ENCODE data around the gene JMJD1C.

DNA sequence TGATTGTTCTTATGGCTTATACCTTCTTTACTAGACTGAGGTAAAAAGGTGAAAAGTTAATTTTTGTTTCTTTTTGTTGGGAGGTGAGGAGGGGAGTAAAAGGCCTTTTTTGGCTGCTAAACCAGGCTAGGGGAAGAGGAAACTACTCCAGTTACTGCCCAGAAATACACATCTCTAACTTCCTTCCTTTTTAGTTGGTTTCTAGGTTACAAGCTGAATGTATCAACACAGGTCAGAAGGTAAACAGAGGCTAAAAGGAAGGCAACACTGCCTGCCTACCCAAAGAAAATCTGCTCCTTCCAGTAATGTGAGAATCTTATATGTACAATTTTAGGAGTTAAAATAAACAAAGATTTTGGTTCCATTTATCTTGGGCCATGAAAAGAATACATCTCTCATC, 192.2 kb downstream of the JMJD1C start:
- no peak for TF ChIP-seq POLR2A (IDR thresholded peaks at IDR 0.05; ENCODE audit: borderline replicate concordance, extremely low read depth, insufficient read depth, insufficient read length)
- no peak for TF ChIP-seq CEBPB (IDR thresholded peaks at IDR 0.05; ENCODE audit: low read depth)
- TF ChIP-seq ZNF274 (IDR thresholded peaks at IDR 0.05; ENCODE audit: low read depth, low read length), result no peak
- no peak for TF ChIP-seq RAD21 (IDR thresholded peaks at IDR 0.05; ENCODE audit: low read depth)
- TF ChIP-seq, protein P1, sequence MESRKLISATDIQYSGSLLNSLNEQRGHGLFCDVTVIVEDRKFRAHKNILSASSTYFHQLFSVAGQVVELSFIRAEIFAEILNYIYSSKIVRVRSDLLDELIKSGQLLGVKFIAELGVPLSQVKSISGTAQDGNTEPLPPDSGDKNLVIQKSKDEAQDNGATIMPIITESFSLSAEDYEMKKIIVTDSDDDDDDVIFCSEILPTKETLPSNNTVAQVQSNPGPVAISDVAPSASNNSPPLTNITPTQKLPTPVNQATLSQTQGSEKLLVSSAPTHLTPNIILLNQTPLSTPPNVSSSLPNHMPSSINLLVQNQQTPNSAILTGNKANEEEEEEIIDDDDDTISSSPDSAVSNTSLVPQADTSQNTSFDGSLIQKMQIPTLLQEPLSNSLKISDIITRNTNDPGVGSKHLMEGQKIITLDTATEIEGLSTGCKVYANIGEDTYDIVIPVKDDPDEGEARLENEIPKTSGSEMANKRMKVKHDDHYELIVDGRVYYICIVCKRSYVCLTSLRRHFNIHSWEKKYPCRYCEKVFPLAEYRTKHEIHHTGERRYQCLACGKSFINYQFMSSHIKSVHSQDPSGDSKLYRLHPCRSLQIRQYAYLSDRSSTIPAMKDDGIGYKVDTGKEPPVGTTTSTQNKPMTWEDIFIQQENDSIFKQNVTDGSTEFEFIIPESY (IDR thresholded peaks at IDR 0.05; ENCODE audit: extremely low read depth, insufficient replicate concordance, low read length), result no peak
- TF ChIP-seq POLR2AphosphoS5 (IDR thresholded peaks at IDR 0.05; ENCODE audit: low read depth, low read length), result no peak
- TF ChIP-seq, protein P2, sequence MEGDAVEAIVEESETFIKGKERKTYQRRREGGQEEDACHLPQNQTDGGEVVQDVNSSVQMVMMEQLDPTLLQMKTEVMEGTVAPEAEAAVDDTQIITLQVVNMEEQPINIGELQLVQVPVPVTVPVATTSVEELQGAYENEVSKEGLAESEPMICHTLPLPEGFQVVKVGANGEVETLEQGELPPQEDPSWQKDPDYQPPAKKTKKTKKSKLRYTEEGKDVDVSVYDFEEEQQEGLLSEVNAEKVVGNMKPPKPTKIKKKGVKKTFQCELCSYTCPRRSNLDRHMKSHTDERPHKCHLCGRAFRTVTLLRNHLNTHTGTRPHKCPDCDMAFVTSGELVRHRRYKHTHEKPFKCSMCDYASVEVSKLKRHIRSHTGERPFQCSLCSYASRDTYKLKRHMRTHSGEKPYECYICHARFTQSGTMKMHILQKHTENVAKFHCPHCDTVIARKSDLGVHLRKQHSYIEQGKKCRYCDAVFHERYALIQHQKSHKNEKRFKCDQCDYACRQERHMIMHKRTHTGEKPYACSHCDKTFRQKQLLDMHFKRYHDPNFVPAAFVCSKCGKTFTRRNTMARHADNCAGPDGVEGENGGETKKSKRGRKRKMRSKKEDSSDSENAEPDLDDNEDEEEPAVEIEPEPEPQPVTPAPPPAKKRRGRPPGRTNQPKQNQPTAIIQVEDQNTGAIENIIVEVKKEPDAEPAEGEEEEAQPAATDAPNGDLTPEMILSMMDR (IDR thresholded peaks at IDR 0.05 in 2 of 3, conservative IDR thresholded peaks at IDR 0.05 in 1 of 3; ENCODE audit: borderline replicate concordance in 1 of 3, insufficient read depth in 1 of 3, low read depth in 2 of 3, low read length in 2 of 3), result no peak
- TF ChIP-seq EZH2 (IDR thresholded peaks at IDR 0.05), result no peak
- no peak for TF ChIP-seq JUND (IDR thresholded peaks at IDR 0.05)

Data from HCT116 (cell line).